Measurements from ENCODE around the gene SUN3. TPM values are rescaled to one million over a fixed set of nuclear protein-coding genes. Genes with fewer than 3 reads are reported as not detected.

SUN3 gene
- total RNA-seq, 2 donors from 2014 or later: not detected

- peaks cover 6% of the 10 kb centered on the region for H3K4me1 ChIP-seq (ENCODE audit: control insufficient read depth, insufficient read depth, low read length)
- H3K4me3 Mint-ChIP-seq: no peak overlapping the region
- no peaks in the 10 kb centered on the region for H3K27me3 Mint-ChIP-seq (ENCODE audit: insufficient read depth)
- DNase-seq: no peak
- no peak overlapping the region for H3K27ac ChIP-seq (ENCODE audit: low read depth, low read length)
- H3K9ac ChIP-seq (ENCODE audit: extremely low read depth, low read length, poor library complexity, severe bottlenecking): no peak overlapping the region
- peaks cover 13% of the 10 kb centered on the region for H3K4me1 Mint-ChIP-seq
- peaks cover 13% of the 10 kb centered on the region for H3K9me3 Mint-ChIP-seq
- H3K36me3 ChIP-seq (ENCODE audit: control insufficient read depth, insufficient read depth, low read length): no peaks in the 10 kb centered on the region
- peaks cover 2% of the 10 kb centered on the region for H3K36me3 Mint-ChIP-seq (ENCODE audit: low read depth)
- H3K9me3 ChIP-seq (ENCODE audit: control insufficient read depth, low read length): peaks cover 18% of the 10 kb centered on the region
- no peaks in the 10 kb centered on the region for H3K27me3 ChIP-seq (ENCODE audit: control insufficient read depth, insufficient read depth, low read length, poor library complexity, severe bottlenecking)
- no peak overlapping the region for H3K27ac Mint-ChIP-seq
- no peak overlapping the region for H3K4me3 ChIP-seq (ENCODE audit: low read length)
- TF ChIP-seq CTCF (conservative IDR thresholded peaks at IDR 0.05): no peak
These were observed 45.3 kb upstream of the SUN3 start for GRCh38 chr7:48074204-48074654.

- no peak overlapping the region for H3K4me3 ChIP-seq (ENCODE audit: low read length)
- no peak overlapping the region for H3K27ac Mint-ChIP-seq
- DNase-seq: no peak
- H3K4me1 ChIP-seq (ENCODE audit: control insufficient read depth, insufficient read depth, low read length): no peaks in the 10 kb centered on the region
- no peak for TF ChIP-seq CTCF (conservative IDR thresholded peaks at IDR 0.05)
- WGBS, 2 experiments (ENCODE audit: insufficient coverage in 1 of 2, insufficient read length in 1 of 2): 75 to 87% methylated on average over 2 of the region's 2 CpGs
- no peaks in the 10 kb centered on the region for H3K27me3 ChIP-seq (ENCODE audit: control insufficient read depth, insufficient read depth, low read length, poor library complexity, severe bottlenecking)
- no peaks in the 10 kb centered on the region for H3K4me1 Mint-ChIP-seq
- no peaks in the 10 kb centered on the region for H3K27me3 Mint-ChIP-seq (ENCODE audit: insufficient read depth)
- no peaks in the 10 kb centered on the region for H3K36me3 Mint-ChIP-seq (ENCODE audit: low read depth)
- peaks cover 15% of the 10 kb centered on the region for H3K9me3 ChIP-seq (ENCODE audit: control insufficient read depth, low read length)
- H3K36me3 ChIP-seq (ENCODE audit: control insufficient read depth, insufficient read depth, low read length): no peaks in the 10 kb centered on the region
- H3K4me3 Mint-ChIP-seq: no peak overlapping the region
- no peak overlapping the region for H3K9ac ChIP-seq (ENCODE audit: extremely low read depth, low read length, poor library complexity, severe bottlenecking)
- H3K27ac ChIP-seq (ENCODE audit: low read depth, low read length): no peak overlapping the region
- H3K9me3 Mint-ChIP-seq: peaks cover 10% of the 10 kb centered on the region
These were observed 38.6 kb upstream of the SUN3 start for GRCh38 chr7:48067475-48067874.

- Histone ChIP-seq H3K9me3 (ENCODE audit: control insufficient read depth, low read length) (peaks cover 4% of the 10 kb centered on the region), H3K36me3 (ENCODE audit: control insufficient read depth, insufficient read depth, low read length) (no peaks in the 10 kb centered on the region), H3K4me1 (ENCODE audit: control insufficient read depth, insufficient read depth, low read length) (no peaks in the 10 kb centered on the region), H3K27me3 (ENCODE audit: control insufficient read depth, insufficient read depth, low read length, poor library complexity, severe bottlenecking) (no peaks in the 10 kb centered on the region), H3K4me3 (ENCODE audit: low read length) (no peak overlapping the region), H3K27ac (ENCODE audit: low read depth, low read length) (no peak overlapping the region), H3K9ac (ENCODE audit: extremely low read depth, low read length, poor library complexity, severe bottlenecking) (no peak overlapping the region)
- Mint-ChIP-seq H3K27me3 (ENCODE audit: insufficient read depth) (no peaks in the 10 kb centered on the region), H3K27ac (no peak overlapping the region), H3K9me3 (peaks cover 2% of the 10 kb centered on the region), H3K36me3 (ENCODE audit: low read depth) (no peaks in the 10 kb centered on the region), H3K4me1 (no peaks in the 10 kb centered on the region), H3K4me3 (no peak overlapping the region)
- DNase-seq: no peak
- WGBS, 2 experiments (ENCODE audit: insufficient coverage in 1 of 2, insufficient read length in 1 of 2): 95 to 100% methylated on average over 1 of the region's 1 CpG
- no peak for TF ChIP-seq CTCF (conservative IDR thresholded peaks at IDR 0.05)
These were observed 35.1 kb upstream of the SUN3 start for GRCh38 chr7:48063985-48064384.
